WTC11 (cell line): Measurements from ENCODE around the gene DACT1. TPM values are rescaled to one million over a fixed set of nuclear protein-coding genes. Genes with fewer than 3 reads are reported as not detected.

Experiments
- ATAC-seq: fragments of 200-7000 bp; cut with Tn5 transposase; 2 replicates; pipeline ENCODE4 v1.10.0; 2021; ENCODE audit warnings: mild to moderate bottlenecking, moderate library complexity
- CTCF ChIA-PET: fragments of 300-600 bp; sonication (Branson Sonifier 250); formaldehyde crosslinking; loops from one replicate; lab custom pipeline; 2021; ENCODE audit warnings: antibody characterized with exemption; lab: Charles Lee
- POLR2A ChIA-PET: fragments of 350-600 bp; sonication (Branson Sonifier 250); formaldehyde crosslinking; loops from one replicate; lab custom pipeline; 2021; ENCODE audit warnings: antibody characterized with exemption; lab: Charles Lee
- DNase-seq: peaks from one replicate; pipeline ENCODE4 v3.0.0; 2021; ENCODE audit warnings: low spot score
- H3K27ac Mint-ChIP-seq: 2 replicates; pipeline ENCODE4 v1.8.0; 2021; ENCODE audit warnings: mixed read lengths
- H3K27me3 Mint-ChIP-seq: 2 replicates; pipeline ENCODE4 v1.8.0; 2021; ENCODE audit warnings: low read depth, mild to moderate bottlenecking, moderate library complexity, mixed read lengths
- H3K36me3 Mint-ChIP-seq: 2 replicates; pipeline ENCODE4 v1.8.0; 2021; ENCODE audit warnings: mixed read lengths
- H3K4me1 Mint-ChIP-seq: 2 replicates; pipeline ENCODE4 v1.8.0; 2022; ENCODE audit warnings: mixed read lengths
- H3K4me3 Mint-ChIP-seq: 2 replicates; pipeline ENCODE4 v1.8.0; 2021; ENCODE audit warnings: mild to moderate bottlenecking, moderate library complexity, mixed read lengths
- H3K9me3 Mint-ChIP-seq: 2 replicates; pipeline ENCODE4 v1.8.0; 2021; ENCODE audit warnings: mixed read lengths
- AR ChIP-seq: fragments of 250-450 bp; sonication (Bioruptor Pico); IDR thresholded peaks from 2 replicates; pipeline ENCODE4 v1.9.0; 2021; ENCODE audit warnings: mild to moderate bottlenecking
- ATF6 ChIP-seq: sonication (generic); formaldehyde crosslinking; IDR thresholded peaks from 2 replicates; pipeline ENCODE4 v1.8.1; 2023; ENCODE audit warnings: mild to moderate bottlenecking, missing genetic modification reagents
- CREB1 ChIP-seq: sonication (generic); formaldehyde crosslinking; IDR thresholded peaks from 2 replicates; pipeline ENCODE4 v1.8.0; 2023; ENCODE audit warnings: mild to moderate bottlenecking, missing genetic modification reagents
- CREM ChIP-seq: sonication (generic); formaldehyde crosslinking; IDR thresholded peaks from 2 replicates; pipeline ENCODE4 v1.8.1; 2022; ENCODE audit warnings: mild to moderate bottlenecking, missing genetic modification reagents, moderate library complexity
- GTF2I ChIP-seq: fragments of 250-450 bp; sonication (Bioruptor Pico); conservative IDR thresholded peaks from 2 replicates; pipeline ENCODE4 v1.4.0; 2021; ENCODE audit warnings: mild to moderate bottlenecking
- NFATC4 ChIP-seq: fragments of 250-450 bp; sonication (Bioruptor Pico); IDR thresholded peaks from 2 replicates; pipeline ENCODE4 v1.9.0; 2021; ENCODE audit warnings: mild to moderate bottlenecking
- NFE2L1 ChIP-seq: sonication (generic); formaldehyde crosslinking; IDR thresholded peaks from 2 replicates; pipeline ENCODE4 v1.8.1; 2023; ENCODE audit warnings: missing genetic modification reagents
- NR1H2 ChIP-seq: sonication (generic); formaldehyde crosslinking; IDR thresholded peaks from 2 replicates; pipeline ENCODE4 v1.9.0; 2021; ENCODE audit warnings: mild to moderate bottlenecking, moderate library complexity, missing genetic modification reagents
- NR2C2 ChIP-seq: sonication (generic); formaldehyde crosslinking; IDR thresholded peaks from 2 replicates; pipeline ENCODE4 v1.8.0; 2022; ENCODE audit warnings: mild to moderate bottlenecking, missing genetic modification reagents
- PRDM15 ChIP-seq: sonication (generic); formaldehyde crosslinking; IDR thresholded peaks from 2 replicates; pipeline ENCODE4 v1.8.0; 2022; ENCODE audit warnings: missing genetic modification reagents
- PREB ChIP-seq: sonication (generic); formaldehyde crosslinking; IDR thresholded peaks from 2 replicates; pipeline ENCODE4 v1.8.1; 2022; ENCODE audit warnings: mild to moderate bottlenecking, missing genetic modification reagents, moderate library complexity, borderline replicate concordance
- SOX15 ChIP-seq: fragments of 250-450 bp; sonication (Bioruptor Pico); IDR thresholded peaks from 2 replicates; pipeline ENCODE4 v1.9.0; 2021; ENCODE audit warnings: mild to moderate bottlenecking
- ZBTB21 ChIP-seq: sonication (generic); formaldehyde crosslinking; IDR thresholded peaks from 2 replicates; pipeline ENCODE4 v1.8.1; 2023; ENCODE audit warnings: mild to moderate bottlenecking, missing genetic modification reagents, borderline replicate concordance
- ZMAT4 ChIP-seq: fragments of 250-450 bp; sonication (Bioruptor Pico); IDR thresholded peaks from 2 replicates; pipeline ENCODE4 v1.9.0; 2021; ENCODE audit warnings: mild to moderate bottlenecking
- ZNF121 ChIP-seq: sonication (generic); formaldehyde crosslinking; IDR thresholded peaks from 2 replicates; pipeline ENCODE4 v1.8.0; 2023; ENCODE audit warnings: missing genetic modification reagents
- ZNF219 ChIP-seq: sonication (generic); formaldehyde crosslinking; IDR thresholded peaks from 2 replicates; pipeline ENCODE4 v1.8.0; 2023; ENCODE audit warnings: missing genetic modification reagents, mild to moderate bottlenecking, borderline replicate concordance
- ZNF317 ChIP-seq: sonication (generic); formaldehyde crosslinking; IDR thresholded peaks from 2 replicates; pipeline ENCODE4 v1.8.1; 2023; ENCODE audit warnings: low read depth, mild to moderate bottlenecking, moderate library complexity, missing genetic modification reagents, borderline replicate concordance
- ZNF671 ChIP-seq: fragments of 250-450 bp; sonication (Bioruptor Pico); IDR thresholded peaks from 2 replicates; pipeline ENCODE4 v1.8.0; 2021; ENCODE audit warnings: mild to moderate bottlenecking
- total RNA-seq: library from RNA; stranded (reverse); gene quantifications from 3 replicates; pipeline ENCODE4 v1.2.3, GENCODE V29; 2021
- TF ChIP-seq, protein P1 (sequence below): sonication (generic); formaldehyde crosslinking; conservative IDR thresholded peaks from 2 replicates; pipeline ENCODE4 v1.8.1; 2022; ENCODE audit warnings: mild to moderate bottlenecking, missing genetic modification reagents
- TF ChIP-seq, protein P2 (sequence below): sonication (generic); formaldehyde crosslinking; IDR thresholded peaks from 2 replicates; pipeline ENCODE4 v1.8.1; 2023; ENCODE audit warnings: mild to moderate bottlenecking, missing genetic modification reagents

Gene DACT1
- total RNA-seq, 1 experiment from 2014 or later: 21.2 TPM

GRCh38 chr14:58628406-58628805, 9.4 kb upstream of the DACT1 start:
- Mint-ChIP-seq H3K36me3 (no peaks in the 10 kb centered on the region), H3K9me3 (no peaks in the 10 kb centered on the region), H3K27ac (0 out of 2 replicates have a peak overlapping the region, but pooled peaks have one; percentile 58)
- no peak for DNase-seq
- peak; percentile 40 for ATAC-seq
- no peak for TF ChIP-seq CREB1 (CRISPR knock-in tag)
- TF ChIP-seq SOX15: no peak
- no peak for TF ChIP-seq GTF2I (CRISPR knock-in tag)
- TF ChIP-seq NFE2L1 (CRISPR knock-in tag): no peak
- TF ChIP-seq, all 79 proteins: peak for 0
- peaks cover 78% of the 10 kb centered on the region for H3K4me1 Mint-ChIP-seq
- ChIA-PET POLR2A (no interaction called here), CTCF (interaction anchor here (4.0 kb wide), 1 partner anchor 10 kb away, joined by 33 read pairs; the partner anchor contains the start of gene DACT1)
- H3K4me3 Mint-ChIP-seq: no peak overlapping the region
- peaks cover 25% of the 10 kb centered on the region for H3K27me3 Mint-ChIP-seq

GRCh38 chr14:58629281-58629680, 8.5 kb upstream of the DACT1 start:
- ChIA-PET CTCF (interaction anchor here (4.0 kb wide), 1 partner anchor 9 kb away, joined by 33 read pairs; the partner anchor contains the start of gene DACT1), POLR2A (no interaction called here)
- no peak overlapping the region for H3K27ac Mint-ChIP-seq
- peaks cover 25% of the 10 kb centered on the region for H3K27me3 Mint-ChIP-seq
- no peak overlapping the region for H3K4me3 Mint-ChIP-seq
- TF ChIP-seq, protein P1, sequence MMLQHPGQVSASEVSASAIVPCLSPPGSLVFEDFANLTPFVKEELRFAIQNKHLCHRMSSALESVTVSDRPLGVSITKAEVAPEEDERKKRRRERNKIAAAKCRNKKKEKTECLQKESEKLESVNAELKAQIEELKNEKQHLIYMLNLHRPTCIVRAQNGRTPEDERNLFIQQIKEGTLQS (CRISPR knock-in tag): no peak
- no peak for TF ChIP-seq AR (CRISPR knock-in tag)
- no peak for TF ChIP-seq NFATC4 (CRISPR knock-in tag)
- no peak for TF ChIP-seq PRDM15 (CRISPR knock-in tag)
- no peak for TF ChIP-seq ZNF317 (CRISPR knock-in tag)
- TF ChIP-seq NFE2L1 (CRISPR knock-in tag): no peak
- no peak for TF ChIP-seq ZNF671 (CRISPR knock-in tag)
- TF ChIP-seq ZNF121 (CRISPR knock-in tag): no peak
- TF ChIP-seq, protein P2, sequence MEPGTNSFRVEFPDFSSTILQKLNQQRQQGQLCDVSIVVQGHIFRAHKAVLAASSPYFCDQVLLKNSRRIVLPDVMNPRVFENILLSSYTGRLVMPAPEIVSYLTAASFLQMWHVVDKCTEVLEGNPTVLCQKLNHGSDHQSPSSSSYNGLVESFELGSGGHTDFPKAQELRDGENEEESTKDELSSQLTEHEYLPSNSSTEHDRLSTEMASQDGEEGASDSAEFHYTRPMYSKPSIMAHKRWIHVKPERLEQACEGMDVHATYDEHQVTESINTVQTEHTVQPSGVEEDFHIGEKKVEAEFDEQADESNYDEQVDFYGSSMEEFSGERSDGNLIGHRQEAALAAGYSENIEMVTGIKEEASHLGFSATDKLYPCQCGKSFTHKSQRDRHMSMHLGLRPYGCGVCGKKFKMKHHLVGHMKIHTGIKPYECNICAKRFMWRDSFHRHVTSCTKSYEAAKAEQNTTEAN (CRISPR knock-in tag): no peak
- DNase-seq: no peak
- no peaks in the 10 kb centered on the region for H3K36me3 Mint-ChIP-seq
- H3K9me3 Mint-ChIP-seq: no peaks in the 10 kb centered on the region
- no peak for ATAC-seq
- H3K4me1 Mint-ChIP-seq: peaks cover 82% of the 10 kb centered on the region

- Mint-ChIP-seq H3K36me3 (no peaks in the 10 kb centered on the region), H3K4me1 (peaks cover 85% of the 10 kb centered on the region), H3K27ac (no peak overlapping the region), H3K27me3 (peaks cover 27% of the 10 kb centered on the region), H3K4me3 (no peak overlapping the region), H3K9me3 (no peaks in the 10 kb centered on the region)
- ATAC-seq (peak; percentile 11), DNase-seq (no peak)
- CTCF ChIA-PET: no interaction called here
- POLR2A ChIA-PET: no interaction called here
- TF ChIP-seq NR2C2 (no peak), ZNF219 (CRISPR knock-in tag) (no peak), SOX15 (no peak), NR1H2 (CRISPR knock-in tag) (no peak), ZMAT4 (CRISPR knock-in tag) (no peak), ZNF121 (CRISPR knock-in tag) (no peak), CREM (CRISPR knock-in tag) (no peak), PREB (no peak), ZBTB21 (CRISPR knock-in tag) (no peak), ATF6 (CRISPR knock-in tag) (no peak)
Measured at GRCh38 chr14:58631732-58632131, 6.0 kb upstream of the DACT1 start.
